Measurements from ENCODE around the gene KIR2DL3.
"Not testable (repeated sequence)": the region's sequence is repeated elsewhere in the genome, so short reads cannot be mapped to it uniquely, and the experiment has no call there.

The KIR2DL3 gene

GRCh38 chr19:54738306-54738705 lies at the start of gene KIR2DL3:
Gene KIR2DL3, plus strand, starts transcription at chr19:54738513. Its CDS starts 33 bp downstream, at chr19:54738546.
- H3K4me3 Mint-ChIP-seq, result peak within 1 kb of the TSS; percentile 40

GRCh38 chr19:54691582-54692297 lies 46.6 kb upstream of the KIR2DL3 start:
- ATAC-seq (no peak), DNase-seq (ENCODE audit: low spot score in 2 of 2) (no peak)
- peaks cover 10% of the 10 kb centered on the region for H3K4me1 Mint-ChIP-seq
- peaks cover 4% of the 10 kb centered on the region for H3K9me3 Mint-ChIP-seq
- no peak overlapping the region for H3K4me3 Mint-ChIP-seq
- H3K36me3 Mint-ChIP-seq, result no peaks in the 10 kb centered on the region
- H3K27ac Mint-ChIP-seq, result no peak overlapping the region

More at GRCh38 chr19:54738306-54738705, at the start of gene KIR2DL3:
- H3K4me1 Mint-ChIP-seq, ATAC-seq, H3K9me3 Mint-ChIP-seq: not testable (repeated sequence)
- DNase-seq (ENCODE audit: low spot score in 2 of 2), result peak in 1 of 2 donors; percentile 13
- H3K27ac Mint-ChIP-seq, result peak within 1 kb of the TSS; percentile 50
- peaks cover 10% of the 10 kb centered on the region for H3K36me3 Mint-ChIP-seq

DNA sequence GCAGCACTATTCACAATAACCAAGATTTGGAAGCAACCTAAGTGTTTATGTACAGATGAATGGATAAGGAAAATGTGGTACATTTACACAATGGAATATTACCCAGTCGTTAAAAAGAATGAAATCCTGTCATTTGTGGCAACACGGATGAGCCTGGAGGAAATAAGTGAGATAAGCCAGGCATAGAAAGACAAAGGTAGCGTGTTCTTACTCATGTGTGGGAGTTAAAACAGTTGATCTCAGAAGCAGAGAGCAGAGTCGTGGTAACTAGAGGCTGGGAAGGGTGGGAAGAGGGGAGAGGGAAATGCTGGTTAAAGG lies 46.1 kb upstream of the KIR2DL3 start:
- Mint-ChIP-seq H3K4me3 (no peak overlapping the region), H3K9me3 (peaks cover 4% of the 10 kb centered on the region), H3K36me3 (no peaks in the 10 kb centered on the region), H3K27ac (no peak overlapping the region), H3K4me1 (peaks cover 10% of the 10 kb centered on the region)
- ATAC-seq, result no peak
- no peak for DNase-seq (ENCODE audit: low spot score in 2 of 2)

GRCh38 chr19:54694648-54695047 lies 43.7 kb upstream of the KIR2DL3 start:
- Mint-ChIP-seq H3K36me3 (no peaks in the 10 kb centered on the region), H3K9me3 (peaks cover 4% of the 10 kb centered on the region), H3K4me3 (no peak overlapping the region), H3K27ac (no peak overlapping the region), H3K4me1 (peaks cover 10% of the 10 kb centered on the region)
- ATAC-seq (peak; percentile 46), DNase-seq (ENCODE audit: low spot score in 2 of 2) (peak in 1 of 2 donors; percentile 39)

DNA sequence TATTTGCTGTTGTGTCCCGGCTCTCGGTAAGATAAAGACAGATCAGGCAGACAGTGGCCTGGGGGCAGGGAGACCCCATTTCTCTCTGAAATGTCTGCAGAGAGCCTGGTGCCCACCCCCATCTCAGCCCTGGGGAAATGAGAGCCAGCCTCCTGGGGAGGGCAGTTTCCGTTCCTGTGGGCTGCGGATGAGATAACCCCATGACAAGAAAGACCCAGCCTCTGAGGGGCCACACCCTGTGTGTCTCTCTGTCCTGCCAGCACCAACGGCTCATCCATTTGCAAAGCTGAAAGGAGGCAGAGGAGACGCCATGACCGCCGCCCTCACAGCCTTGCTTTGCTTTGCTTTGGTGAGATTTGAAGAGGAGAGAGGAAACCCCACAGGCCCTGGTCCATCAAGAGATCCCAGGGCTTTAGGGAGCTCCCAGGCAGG lies 42.2 kb upstream of the KIR2DL3 start:
- ATAC-seq (no peak), DNase-seq (ENCODE audit: low spot score in 2 of 2) (no peak)
- H3K4me1 Mint-ChIP-seq, result peaks cover 10% of the 10 kb centered on the region
- peaks cover 4% of the 10 kb centered on the region for H3K9me3 Mint-ChIP-seq
- H3K27ac Mint-ChIP-seq, result peak overlapping the region; percentile 62
- no peak overlapping the region for H3K4me3 Mint-ChIP-seq
- H3K36me3 Mint-ChIP-seq, result no peaks in the 10 kb centered on the region

- ATAC-seq, result peak; percentile 21
- peaks cover 4% of the 10 kb centered on the region for H3K9me3 Mint-ChIP-seq
- DNase-seq (ENCODE audit: low spot score in 2 of 2), result no peak
- H3K27ac Mint-ChIP-seq, result no peak overlapping the region
- H3K4me1 Mint-ChIP-seq, result peaks cover 10% of the 10 kb centered on the region
- no peaks in the 10 kb centered on the region for H3K36me3 Mint-ChIP-seq
- no peak overlapping the region for H3K4me3 Mint-ChIP-seq
Measured at GRCh38 chr19:54696766-54697165, 41.5 kb upstream of the KIR2DL3 start.

DNA sequence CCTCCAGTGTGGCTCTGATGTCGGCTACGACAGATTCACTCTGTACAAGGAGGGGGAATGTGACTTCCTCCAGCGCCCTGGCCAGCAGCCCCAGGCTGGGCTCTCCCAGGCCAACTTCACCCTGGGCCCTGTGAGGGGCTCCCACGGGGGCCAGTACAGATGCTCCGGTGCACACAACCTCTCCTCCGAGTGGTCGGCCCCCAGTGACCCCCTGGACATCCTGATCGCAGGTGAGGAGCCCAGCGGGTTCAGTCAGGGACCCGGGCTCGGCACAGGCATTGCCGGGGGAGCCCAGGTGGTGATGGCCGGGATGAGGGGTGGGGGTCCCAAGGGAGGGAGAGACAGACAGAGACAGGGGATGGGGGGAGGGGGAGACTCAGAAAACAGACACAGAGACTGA lies 40.6 kb upstream of the KIR2DL3 start:
- H3K4me3 Mint-ChIP-seq; H3K9me3 Mint-ChIP-seq; H3K36me3 Mint-ChIP-seq; H3K27ac Mint-ChIP-seq; DNase-seq (ENCODE audit: low spot score in 2 of 2); ATAC-seq; H3K4me1 Mint-ChIP-seq: not testable (repeated sequence)

- H3K4me1 Mint-ChIP-seq, result peaks cover 35% of the 10 kb centered on the region
- no peak overlapping the region for H3K4me3 Mint-ChIP-seq
- no peaks in the 10 kb centered on the region for H3K36me3 Mint-ChIP-seq
- no peak for ATAC-seq
- H3K27ac Mint-ChIP-seq, result no peak overlapping the region
- no peak for DNase-seq (ENCODE audit: low spot score in 2 of 2)
- no peaks in the 10 kb centered on the region for H3K9me3 Mint-ChIP-seq
Measured at GRCh38 chr19:54704928-54705327, 33.4 kb upstream of the KIR2DL3 start.

GRCh38 chr19:54707962-54708361 lies 30.4 kb upstream of the KIR2DL3 start:
- Mint-ChIP-seq H3K27ac (no peak overlapping the region), H3K36me3 (no peaks in the 10 kb centered on the region), H3K4me1 (peaks cover 42% of the 10 kb centered on the region), H3K9me3 (no peaks in the 10 kb centered on the region), H3K4me3 (no peak overlapping the region)
- ATAC-seq, result peak; percentile 75
- peak in 1 of 2 donors; percentile 50 for DNase-seq (ENCODE audit: low spot score in 2 of 2)

DNA sequence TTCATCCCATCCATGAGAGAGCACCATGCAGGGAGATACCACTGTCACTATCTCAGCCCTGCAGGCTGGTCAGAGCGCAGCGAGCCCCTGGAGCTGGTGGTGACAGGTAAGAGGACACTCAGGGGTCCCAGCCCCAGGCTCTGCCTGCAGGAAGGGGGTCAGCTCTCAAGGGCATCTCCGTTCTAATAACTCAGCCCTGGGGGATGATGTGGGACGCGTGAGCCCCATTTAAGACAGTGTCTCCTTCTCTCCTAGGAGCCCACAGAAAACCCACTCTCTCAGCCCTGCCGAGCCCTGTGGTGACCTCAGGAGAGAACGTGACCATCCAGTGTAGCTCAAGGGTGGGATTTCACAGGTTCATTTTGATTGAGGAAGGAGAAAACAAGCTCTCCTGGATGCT lies 29.5 kb upstream of the KIR2DL3 start:
- H3K4me3 Mint-ChIP-seq, result no peak overlapping the region
- no peaks in the 10 kb centered on the region for H3K9me3 Mint-ChIP-seq
- peaks cover 42% of the 10 kb centered on the region for H3K4me1 Mint-ChIP-seq
- DNase-seq (ENCODE audit: low spot score in 2 of 2) (peak in 1 of 2 donors; percentile 38), ATAC-seq (no peak)
- H3K36me3 Mint-ChIP-seq, result no peaks in the 10 kb centered on the region
- peak overlapping the region; percentile 75 for H3K27ac Mint-ChIP-seq

DNA sequence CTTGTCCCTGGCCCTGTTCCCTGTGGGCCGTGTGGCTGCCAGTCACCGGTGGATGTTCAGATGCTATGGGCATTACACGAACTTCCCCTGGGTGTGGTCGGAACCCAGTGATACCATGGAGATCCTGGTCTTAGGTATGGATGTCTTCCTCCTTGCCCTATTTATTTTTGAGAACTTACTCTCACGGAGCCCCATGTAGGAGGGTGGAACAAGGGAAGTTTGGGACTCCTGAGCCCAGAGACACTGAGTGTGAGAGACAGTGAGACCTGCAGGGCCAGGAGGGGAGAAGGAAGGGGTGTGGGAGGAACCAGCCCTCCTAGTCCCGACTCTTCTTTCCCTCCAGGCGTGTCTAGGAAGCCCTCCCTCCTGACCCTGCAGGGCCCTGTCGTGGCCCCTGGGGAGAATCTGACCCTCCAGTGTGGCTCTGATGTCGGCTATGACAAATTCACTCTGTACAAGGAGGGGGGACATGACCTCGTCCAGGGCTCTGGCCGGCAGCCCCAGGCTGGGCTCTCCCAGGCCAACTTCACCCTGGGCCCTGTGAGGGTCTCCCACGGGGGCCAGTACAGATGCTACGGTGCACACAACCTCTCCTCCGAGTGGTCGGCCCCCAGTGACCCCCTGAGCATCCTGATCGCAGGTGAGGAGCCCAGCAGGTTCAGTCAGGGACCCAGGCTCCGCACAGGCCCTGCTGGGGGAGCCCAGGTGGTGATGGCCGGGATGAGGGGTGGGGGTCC lies 28.9 kb upstream of the KIR2DL3 start:
- no peak for ATAC-seq
- peaks cover 42% of the 10 kb centered on the region for H3K4me1 Mint-ChIP-seq
- H3K4me3 Mint-ChIP-seq, result no peak overlapping the region
- no peaks in the 10 kb centered on the region for H3K9me3 Mint-ChIP-seq
- H3K27ac Mint-ChIP-seq, result peak overlapping the region; percentile 75
- no peaks in the 10 kb centered on the region for H3K36me3 Mint-ChIP-seq
- DNase-seq (ENCODE audit: low spot score in 2 of 2), result peak in 1 of 2 donors; percentile 42

- H3K4me1 Mint-ChIP-seq, result peaks cover 40% of the 10 kb centered on the region
- not testable (repeated sequence) for H3K9me3 Mint-ChIP-seq; H3K36me3 Mint-ChIP-seq; ATAC-seq; DNase-seq (ENCODE audit: low spot score in 2 of 2); H3K27ac Mint-ChIP-seq
- peak overlapping the region; percentile 19 for H3K4me3 Mint-ChIP-seq
Measured at GRCh38 chr19:54709956-54710355, 28.4 kb upstream of the KIR2DL3 start.

- no peaks in the 10 kb centered on the region for H3K4me1 Mint-ChIP-seq
- no peak within 1 kb of the TSS for H3K4me3 Mint-ChIP-seq
- peaks cover 25% of the 10 kb centered on the region for H3K9me3 Mint-ChIP-seq
- no peak within 1 kb of the TSS for H3K27ac Mint-ChIP-seq
- no peaks in the 10 kb centered on the region for H3K36me3 Mint-ChIP-seq
- ATAC-seq (no peak), DNase-seq (ENCODE audit: low spot score in 2 of 2) (no peak)
Measured at GRCh38 chr19:54724142-54724541, 14.2 kb upstream of the KIR2DL3 start, which contains the start of gene KIR3DL3. Gene KIR3DL3, plus strand, starts transcription at chr19:54724442. Its CDS starts 55 bp downstream, at chr19:54724497.

DNA sequence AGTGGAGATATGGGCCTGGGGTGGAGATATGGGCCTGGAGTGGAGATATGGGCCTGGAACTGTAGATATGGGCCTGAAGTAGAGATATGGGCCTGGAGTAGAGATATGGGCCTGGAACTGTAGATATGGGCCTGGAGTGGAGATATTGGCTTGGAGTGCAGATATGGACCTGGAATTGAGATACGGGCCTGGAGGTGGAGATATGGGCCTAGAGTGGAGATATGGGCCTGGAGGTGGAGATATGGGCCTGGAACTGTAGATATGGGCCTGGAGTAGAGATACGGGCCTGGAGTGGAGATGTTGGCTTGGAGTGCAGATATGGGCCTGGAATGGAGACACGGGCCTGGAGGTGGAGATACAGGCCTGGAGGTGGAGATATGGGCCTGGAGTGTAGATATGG lies 13.7 kb upstream of the KIR2DL3 start:
- peak in 1 of 2 donors; percentile 13 for DNase-seq (ENCODE audit: low spot score in 2 of 2)
- Mint-ChIP-seq H3K9me3 (peaks cover 20% of the 10 kb centered on the region), H3K4me1 (no peaks in the 10 kb centered on the region), H3K36me3 (no peaks in the 10 kb centered on the region), H3K27ac (no peak overlapping the region), H3K4me3 (no peak overlapping the region)
- ATAC-seq, result no peak

GRCh38 chr19:54725321-54725720 lies 13.0 kb upstream of the KIR2DL3 start:
- no peak overlapping the region for H3K4me3 Mint-ChIP-seq
- DNase-seq (ENCODE audit: low spot score in 2 of 2) (peak in 1 of 2 donors; percentile 38), ATAC-seq (no peak)
- peaks cover 17% of the 10 kb centered on the region for H3K9me3 Mint-ChIP-seq
- H3K4me1 Mint-ChIP-seq, result no peaks in the 10 kb centered on the region
- no peak overlapping the region for H3K27ac Mint-ChIP-seq
- no peaks in the 10 kb centered on the region for H3K36me3 Mint-ChIP-seq

GRCh38 chr19:54727562-54727961 lies 10.8 kb upstream of the KIR2DL3 start:
- H3K4me1 Mint-ChIP-seq, result no peaks in the 10 kb centered on the region
- ATAC-seq, result no peak
- no peak overlapping the region for H3K27ac Mint-ChIP-seq
- peaks cover 11% of the 10 kb centered on the region for H3K9me3 Mint-ChIP-seq
- H3K4me3 Mint-ChIP-seq, result no peak overlapping the region
- H3K36me3 Mint-ChIP-seq, result no peaks in the 10 kb centered on the region
- DNase-seq (ENCODE audit: low spot score in 2 of 2), result peak in 1 of 2 donors; percentile 29

Data from stimulated activated effector memory CD8-positive, alpha-beta T cell treated with anti-CD3 and anti-CD28 coated beads, Interleukin-12 subunit alpha, Interleukin-12 subunit beta, amount 100 ng/mL, for 72 hours (primary cell).